ENCODE measurements around the gene TRAF6.

TRAF6 gene

DNA sequence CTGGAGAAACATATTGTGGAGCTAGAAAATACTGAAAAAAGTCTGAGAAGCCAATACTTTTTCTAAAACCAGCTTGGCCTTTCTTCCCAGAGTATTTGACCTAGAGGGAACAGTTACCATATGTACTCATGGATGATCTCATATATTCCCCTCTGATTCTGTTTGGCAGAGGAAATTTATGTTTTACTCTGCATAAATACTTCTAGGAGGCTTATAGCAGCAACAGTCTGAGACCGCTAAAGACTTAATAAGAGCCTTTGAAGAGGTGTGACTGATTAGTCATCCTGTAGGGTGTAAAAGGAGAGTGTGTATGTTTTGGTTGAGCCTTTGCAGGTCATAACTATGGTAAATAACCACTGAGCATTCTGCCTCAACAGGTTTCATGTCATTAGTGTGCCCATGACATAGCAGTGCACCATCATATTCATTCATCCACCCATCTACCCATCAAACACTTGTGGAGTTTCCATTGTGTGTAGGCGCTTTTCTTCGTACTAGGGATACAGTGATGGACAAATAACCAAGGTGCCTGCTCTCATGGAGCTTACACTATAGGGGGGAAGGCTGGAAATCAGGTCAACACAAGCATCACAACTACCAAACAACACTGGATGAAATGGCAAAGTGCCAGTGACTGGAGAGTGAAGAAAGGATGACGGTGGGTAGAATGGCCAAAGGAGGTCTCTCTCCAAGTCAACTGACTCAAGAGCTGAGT is 44.5 kb downstream of the TRAF6 start:
- no peak overlapping the region for H3K27ac ChIP-seq
- TF ChIP-seq ZFX (IDR thresholded peaks at IDR 0.05; ENCODE audit: borderline replicate concordance), result no peak
- no peak for TF ChIP-seq CTCF (IDR thresholded peaks at IDR 0.05)

GRCh38 chr11:36464720-36465119 is 45.4 kb downstream of the TRAF6 start:
- TF ChIP-seq ZFX (IDR thresholded peaks at IDR 0.05; ENCODE audit: borderline replicate concordance), result no peak
- TF ChIP-seq CTCF (IDR thresholded peaks at IDR 0.05), result no peak
- no peak overlapping the region for H3K27ac ChIP-seq

DNA sequence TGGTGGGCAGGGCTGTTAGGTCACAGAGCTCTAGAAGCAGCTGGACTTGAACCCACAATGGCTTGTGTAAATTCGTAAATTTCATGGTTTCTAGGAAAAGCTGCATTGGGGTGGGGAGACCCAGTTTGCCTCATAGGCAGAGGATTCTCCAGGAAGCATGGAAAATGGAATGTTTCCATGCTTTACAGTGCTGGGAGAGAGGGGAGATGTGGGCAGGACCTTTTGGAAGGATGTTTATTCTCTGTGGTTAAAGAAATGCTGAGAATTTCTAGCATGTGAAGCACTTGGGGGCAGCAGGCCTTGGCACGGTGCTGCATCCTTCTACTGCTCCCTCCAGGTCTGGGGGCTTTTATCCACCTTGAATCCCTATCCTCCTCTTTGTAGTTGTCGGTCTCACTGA is 46.3 kb downstream of the TRAF6 start:
- TF ChIP-seq CTCF (IDR thresholded peaks at IDR 0.05) (no peak), ZFX (IDR thresholded peaks at IDR 0.05; ENCODE audit: borderline replicate concordance) (no peak)
- H3K27ac ChIP-seq, result no peak overlapping the region

GRCh38 chr11:36462321-36462720 is 47.8 kb downstream of the TRAF6 start:
- no peak overlapping the region for H3K27ac ChIP-seq
- no peak for TF ChIP-seq CTCF (IDR thresholded peaks at IDR 0.05)
- no peak for TF ChIP-seq ZFX (IDR thresholded peaks at IDR 0.05; ENCODE audit: borderline replicate concordance)

GRCh38 chr11:36460220-36460619 is 49.9 kb downstream of the TRAF6 start:
- no peak overlapping the region for H3K27ac ChIP-seq
- TF ChIP-seq ZFX (IDR thresholded peaks at IDR 0.05; ENCODE audit: borderline replicate concordance) (no peak), CTCF (IDR thresholded peaks at IDR 0.05) (no peak)

- no peak overlapping the region for H3K27ac ChIP-seq
- TF ChIP-seq CTCF (IDR thresholded peaks at IDR 0.05) (no peak), ZFX (IDR thresholded peaks at IDR 0.05; ENCODE audit: borderline replicate concordance) (no peak)
Measured at GRCh38 chr11:36459046-36459445, 51.0 kb downstream of the TRAF6 start.

- no peak for TF ChIP-seq ZFX (IDR thresholded peaks at IDR 0.05; ENCODE audit: borderline replicate concordance)
- no peak for TF ChIP-seq CTCF (IDR thresholded peaks at IDR 0.05)
- H3K27ac ChIP-seq, result no peak overlapping the region
Measured at GRCh38 chr11:36458129-36458915, 51.8 kb downstream of the TRAF6 start.

Measured in 22Rv1 (cell line).